Measurements from ENCODE around the gene NCBP2L.

DNA sequence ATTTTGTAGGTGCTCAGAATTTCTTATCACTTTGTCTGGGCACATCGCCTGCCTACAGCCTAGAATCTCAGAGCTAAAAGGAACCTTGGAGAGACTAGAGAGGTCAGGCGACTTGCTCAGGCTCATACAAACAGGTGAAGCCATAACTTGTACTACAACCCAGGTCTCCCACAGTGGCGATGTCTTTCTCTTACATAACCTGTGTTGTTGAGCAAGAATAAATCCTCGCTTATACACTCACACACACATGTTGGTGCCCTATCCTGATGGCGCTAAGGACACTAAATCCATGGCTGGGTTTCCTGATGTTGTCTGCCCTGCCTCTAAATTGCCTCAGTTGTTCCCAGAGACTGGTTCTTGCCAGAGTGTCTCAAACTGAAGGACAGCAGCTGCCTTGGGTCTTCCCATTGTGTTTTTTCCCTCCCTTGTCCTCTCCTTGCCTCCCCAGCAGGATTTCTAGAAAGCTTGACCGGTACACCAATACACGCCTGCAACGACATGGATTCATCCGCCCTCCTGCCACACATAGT lies 3.6 kb upstream of the NCBP2L start:
- TF ChIP-seq CTCF (conservative IDR thresholded peaks at IDR 0.05 in 1 of 2, IDR thresholded peaks at IDR 0.05 in 1 of 2; ENCODE audit: low read depth in 1 of 2, low read length in 2 of 2): no peak
- no peak for TF ChIP-seq EZH2 (IDR thresholded peaks at IDR 0.05; ENCODE audit: low read length, missing control alignments)
